Hepatic stellate cell (primary cell): ENCODE measurements around the gene USP6NL.

Experiments used
- DNase-seq: peaks from one replicate; pipeline ENCODE4 v3.0.0; 2011; ENCODE audit warnings: low spot score

USP6NL gene

GRCh38 chr10:11415095-11415494 is 196.4 kb downstream of the USP6NL start:
- no peak for DNase-seq

- no peak for DNase-seq
These were observed 197.0 kb downstream of the USP6NL start for GRCh38 chr10:11414314-11415038.

DNA sequence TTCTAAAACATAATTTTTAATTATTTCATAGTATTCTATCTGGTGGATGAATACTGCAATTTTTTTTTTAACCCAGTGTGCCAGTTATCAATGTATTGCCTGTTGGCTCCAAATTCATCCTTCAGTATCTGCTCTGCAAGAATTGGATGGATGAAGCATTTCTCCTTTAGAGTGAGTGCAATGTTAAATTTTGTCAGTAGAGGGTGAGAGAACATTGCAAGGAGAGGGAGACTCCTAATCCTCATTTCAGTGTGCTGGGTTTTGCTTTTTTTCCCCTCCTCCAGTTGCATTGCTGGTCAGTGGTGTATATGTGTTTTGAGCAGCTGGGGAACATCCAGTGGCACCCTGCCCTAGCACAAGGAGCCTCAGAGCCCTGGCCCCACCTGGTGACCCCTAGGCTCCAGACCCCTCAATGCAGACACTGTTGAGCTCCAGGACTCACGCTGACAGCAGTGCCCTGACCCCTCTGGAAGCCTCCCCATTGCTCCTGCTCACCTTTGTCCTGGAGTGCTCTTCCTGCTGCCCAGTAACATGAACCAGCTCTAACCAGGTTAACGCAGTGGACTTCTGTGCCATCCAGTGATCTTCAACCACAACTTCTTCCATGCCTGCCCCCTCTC is 199.4 kb downstream of the USP6NL start:
- no peak for DNase-seq

DNA sequence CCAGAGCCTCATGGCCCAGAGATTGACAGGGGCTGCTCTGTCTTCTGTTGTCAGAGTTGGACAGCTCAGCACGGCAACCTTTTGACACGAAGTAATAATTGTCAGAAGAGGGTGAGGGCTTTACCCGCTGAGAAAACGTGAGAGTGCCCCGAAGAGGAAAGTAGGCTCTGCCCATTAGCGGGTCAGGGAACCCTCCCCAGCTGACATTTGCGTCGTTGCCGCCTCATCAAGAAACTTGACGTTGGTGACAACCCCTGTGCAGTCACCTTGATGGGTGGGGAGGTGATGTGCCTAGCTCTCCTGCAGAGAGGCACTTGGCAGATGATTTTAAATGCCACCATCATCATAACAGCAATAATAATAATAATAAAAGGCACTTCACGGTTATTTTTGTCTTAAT is 202.1 kb downstream of the USP6NL start:
- DNase-seq = no peak

DNA sequence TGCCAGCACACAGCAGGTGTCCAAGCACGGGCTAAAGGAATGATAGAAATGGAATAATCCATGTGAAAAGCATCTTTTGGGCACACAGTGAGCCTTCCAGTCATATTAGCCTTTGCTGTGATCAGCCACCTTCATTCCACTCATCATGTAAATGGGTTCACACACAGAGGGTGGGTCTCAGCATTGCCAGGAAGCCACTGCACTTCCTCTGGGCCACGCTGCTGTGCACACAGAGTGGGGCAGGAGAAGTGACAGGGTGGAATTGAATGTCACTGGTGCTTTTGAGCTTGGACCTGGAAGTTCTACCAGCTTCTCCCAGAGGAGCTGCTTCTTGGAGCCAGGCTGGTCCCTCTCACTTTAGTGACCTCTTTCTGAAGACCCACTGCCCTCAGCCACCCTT is 203.5 kb downstream of the USP6NL start:
- no peak for DNase-seq

GRCh38 chr10:11406746-11407145 is 204.7 kb downstream of the USP6NL start:
- no peak for DNase-seq

- no peak for DNase-seq
These were observed 206.5 kb downstream of the USP6NL start for GRCh38 chr10:11404901-11405300.
